ENCODE measurements around the gene CST7.

- TF ChIP-seq CTCF (IDR thresholded peaks at IDR 0.05; ENCODE audit: insufficient read depth, low read depth, low read length) = no peak
- no peak for TF ChIP-seq EZH2 (IDR thresholded peaks at IDR 0.05; ENCODE audit: insufficient read depth, low read length)
Measured at GRCh38 chr20:24962182-24962492, 13.1 kb downstream of the CST7 start.
